Retina (tissue), 1 donor: ENCODE measurements around the gene BICD1.
"Not testable (repeated sequence)": the region's sequence is repeated elsewhere in the genome, so short reads cannot be mapped to it uniquely, and the experiment has no call there.

Experiments used
- DNase-seq: peaks from one replicate; pipeline ENCODE4 v3.0.0-alpha.2; 2016

The BICD1 gene

DNA sequence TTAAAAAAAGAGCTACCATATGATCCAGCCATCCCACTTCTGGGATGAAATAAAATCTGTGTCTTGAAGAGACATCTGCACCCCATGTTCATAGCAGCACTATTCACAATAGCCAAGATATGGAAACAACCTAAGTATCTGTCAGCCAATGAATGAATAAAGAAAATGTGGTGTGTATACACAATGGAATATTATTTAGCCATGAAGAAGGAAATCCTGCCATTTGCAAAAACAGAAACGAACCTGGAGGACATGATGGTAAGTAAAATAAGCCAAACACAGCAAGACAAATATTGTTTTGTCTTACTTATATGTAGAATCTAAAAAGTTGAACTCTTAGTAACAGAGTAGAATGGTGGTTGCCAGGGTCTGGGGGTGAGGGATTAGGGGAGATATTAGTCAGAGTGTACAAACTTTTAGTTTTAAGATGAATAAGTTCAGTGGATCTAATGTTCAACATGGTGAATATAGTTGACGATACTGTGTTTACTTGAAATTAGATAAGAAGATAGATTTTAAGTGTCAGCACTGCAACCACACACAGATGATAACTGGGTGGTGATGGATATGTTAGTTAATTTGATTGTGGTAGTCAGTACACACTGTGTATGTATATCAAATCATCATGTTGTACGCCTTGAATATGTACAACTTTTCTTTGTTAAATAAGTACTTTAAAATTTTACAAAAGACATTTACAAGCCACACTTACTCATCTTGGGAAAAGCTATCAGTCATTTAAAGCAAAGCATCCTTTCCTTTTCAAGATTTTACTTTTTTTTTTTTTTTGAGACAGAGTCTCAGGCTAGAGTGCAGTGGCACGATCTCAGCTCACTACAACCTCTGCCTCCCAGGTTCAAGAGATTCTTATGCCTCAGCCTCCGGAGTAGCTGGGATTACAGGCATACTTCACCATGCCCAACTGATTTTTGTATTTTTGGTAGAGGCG is 89.9 kb downstream of the BICD1 start:
- DNase-seq = no peak

DNA sequence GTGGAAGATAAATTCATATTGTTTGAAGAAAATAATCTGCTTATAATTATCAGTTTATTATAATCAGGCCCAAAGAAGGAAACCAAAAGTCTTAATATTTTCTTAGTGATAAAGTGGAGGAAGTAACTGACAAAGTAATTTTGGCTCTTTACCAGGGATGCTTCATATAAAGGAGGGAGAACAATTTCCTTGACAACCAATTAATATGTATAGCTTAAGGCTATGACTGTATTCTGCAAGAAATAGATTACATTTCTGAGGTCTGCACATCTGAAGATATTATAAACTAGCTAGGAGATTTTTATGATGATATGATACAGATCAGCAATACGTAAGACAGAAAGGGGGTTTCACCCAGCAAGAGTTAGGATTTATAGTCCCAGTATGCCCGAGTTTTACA is 90.8 kb downstream of the BICD1 start:
- DNase-seq = no peak

DNA sequence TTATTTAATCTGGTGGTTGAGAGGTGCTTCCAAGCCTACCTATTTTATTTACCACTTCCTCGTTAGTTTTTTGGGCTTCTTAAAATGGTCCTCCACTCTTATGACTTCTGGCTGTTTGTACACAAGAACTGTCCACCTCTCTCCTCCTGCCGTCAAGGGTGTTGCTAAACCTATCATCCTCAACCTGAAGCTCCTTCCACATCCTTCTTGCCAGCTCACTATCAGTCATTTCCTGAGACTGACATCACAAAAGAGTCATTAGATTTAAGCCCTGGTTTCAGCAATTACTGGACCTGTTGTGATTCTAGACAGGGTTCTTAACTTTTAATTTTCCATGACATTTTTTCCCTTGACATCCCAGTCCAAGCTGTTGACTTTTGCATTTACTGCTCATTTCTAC is 91.9 kb downstream of the BICD1 start:
- DNase-seq = no peak

DNA sequence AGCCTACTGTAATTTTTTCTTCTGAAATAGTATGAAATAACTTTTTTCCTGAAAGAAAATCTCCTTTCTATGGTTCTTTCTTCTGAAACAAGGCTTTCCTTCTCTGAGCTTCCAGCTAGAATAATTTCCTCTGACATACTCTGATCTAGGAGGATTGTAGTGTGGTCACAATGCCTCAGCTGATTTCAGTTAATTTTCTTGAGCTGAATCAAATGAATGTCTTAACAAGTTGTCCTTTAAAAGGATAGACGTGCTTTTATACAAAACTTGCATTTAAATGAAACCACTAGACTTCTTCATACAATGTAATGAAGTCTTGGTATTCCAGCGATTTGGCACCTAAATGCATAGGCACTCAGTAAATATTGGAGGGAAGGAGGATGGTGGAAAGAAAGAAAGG is 94.4 kb downstream of the BICD1 start:
- no peak for DNase-seq

DNA sequence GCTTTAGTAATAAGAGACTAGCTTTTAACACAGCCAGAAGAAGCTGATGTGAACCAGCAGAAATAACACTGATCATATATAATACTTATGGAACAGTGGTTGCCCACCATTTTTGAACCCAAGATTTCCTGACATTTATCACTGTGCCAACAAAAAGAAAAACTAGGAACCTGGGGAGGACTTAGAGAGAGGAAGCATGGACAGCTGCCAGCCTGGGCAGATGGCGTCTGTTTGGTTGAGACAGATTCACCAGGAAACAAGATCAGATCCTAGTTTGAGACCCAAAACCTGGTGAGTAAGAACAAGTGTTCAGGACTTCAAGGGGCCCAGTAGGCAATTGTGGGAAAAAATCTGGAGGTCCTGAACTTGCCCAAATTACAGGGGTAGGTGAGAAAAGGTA is 95.3 kb downstream of the BICD1 start:
- no peak for DNase-seq

DNA sequence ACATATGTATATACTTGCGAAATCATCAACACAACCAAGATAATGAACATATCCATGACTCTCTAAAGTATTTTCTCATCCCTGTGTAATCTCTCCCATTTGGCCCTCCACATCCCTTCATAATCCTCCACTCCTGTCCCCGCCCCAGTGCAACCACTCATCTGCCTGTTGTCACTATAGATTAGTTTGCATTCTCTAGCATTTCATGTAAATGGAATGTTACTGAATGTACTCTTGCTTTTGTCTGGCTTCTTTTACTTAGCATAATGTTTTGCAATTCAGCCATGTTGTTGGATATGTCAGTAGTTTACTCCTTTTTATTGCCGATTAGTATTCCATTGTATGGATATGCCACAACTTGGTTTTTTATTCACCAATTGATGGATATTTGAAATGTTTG is 99.1 kb downstream of the BICD1 start:
- DNase-seq = no peak

DNA sequence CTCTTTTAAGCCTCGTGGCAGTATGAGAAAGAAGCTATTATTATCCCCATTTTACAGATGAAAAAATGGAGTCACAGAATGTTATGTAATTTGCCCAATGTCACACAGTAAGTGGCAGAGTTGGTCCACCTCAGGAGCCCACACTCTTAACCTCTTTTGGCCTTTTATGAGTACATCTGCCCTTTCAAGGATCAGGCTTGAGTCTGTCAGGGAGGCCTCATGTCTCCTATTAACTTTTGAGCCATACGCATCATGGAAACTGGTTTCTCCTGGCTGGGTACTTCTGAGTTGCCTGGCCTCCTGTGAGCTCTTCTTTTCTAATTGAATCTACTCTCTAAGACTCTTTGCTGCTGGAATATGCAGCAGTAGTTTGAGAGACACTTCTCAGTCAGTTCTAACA is 101.7 kb downstream of the BICD1 start:
- DNase-seq = no peak

DNA sequence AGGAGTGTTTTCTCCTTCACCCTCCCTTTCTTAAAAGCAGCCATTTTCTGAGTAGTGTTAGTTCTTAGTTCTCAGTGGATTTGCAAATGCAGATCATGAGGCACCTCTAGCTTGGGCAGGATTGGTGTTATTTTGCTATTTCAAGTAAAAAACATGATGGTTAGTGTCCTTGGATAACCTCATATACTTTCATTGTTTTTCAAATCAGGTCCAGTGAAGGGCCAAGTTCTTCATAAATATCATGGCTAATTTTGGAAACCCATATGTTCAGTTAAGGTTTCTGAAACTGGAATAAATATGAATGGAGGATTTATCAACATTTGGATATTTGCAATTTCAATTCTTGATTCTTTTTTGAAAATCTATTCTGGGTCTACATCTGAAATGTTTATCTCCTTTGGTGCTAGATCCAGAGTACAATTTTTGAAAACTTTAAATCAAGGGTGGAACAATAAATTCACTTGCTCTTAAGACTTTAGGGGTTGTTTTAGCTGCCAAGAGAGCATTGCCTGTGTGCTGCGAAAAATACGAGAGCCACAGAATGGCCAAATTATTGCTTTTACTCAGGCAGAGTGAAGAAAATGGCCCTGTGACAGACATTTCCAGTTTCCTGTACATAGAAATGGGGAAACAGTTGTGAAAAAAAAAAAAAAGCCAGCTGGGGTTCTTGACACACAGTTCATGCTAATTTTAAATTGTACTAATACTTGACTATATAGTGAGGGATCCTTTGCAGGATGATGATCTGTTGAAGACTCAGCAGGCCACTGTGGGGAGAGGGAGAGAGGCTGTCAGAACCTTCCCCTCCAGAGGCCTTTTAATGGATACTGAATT is 104.6 kb downstream of the BICD1 start:
- DNase-seq = no peak

DNA sequence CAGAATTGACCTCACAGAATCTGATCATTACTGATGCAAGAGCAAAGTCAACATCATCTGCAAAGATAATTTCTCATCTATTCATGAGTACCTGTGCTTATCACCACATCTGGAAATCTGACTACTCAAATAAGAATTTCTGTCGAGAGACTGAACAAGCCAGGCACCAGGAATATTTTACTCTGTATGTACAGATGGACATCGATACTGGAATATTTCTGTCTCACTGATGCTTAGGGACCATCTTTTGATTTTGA is 105.2 kb downstream of the BICD1 start:
- no peak for DNase-seq

DNA sequence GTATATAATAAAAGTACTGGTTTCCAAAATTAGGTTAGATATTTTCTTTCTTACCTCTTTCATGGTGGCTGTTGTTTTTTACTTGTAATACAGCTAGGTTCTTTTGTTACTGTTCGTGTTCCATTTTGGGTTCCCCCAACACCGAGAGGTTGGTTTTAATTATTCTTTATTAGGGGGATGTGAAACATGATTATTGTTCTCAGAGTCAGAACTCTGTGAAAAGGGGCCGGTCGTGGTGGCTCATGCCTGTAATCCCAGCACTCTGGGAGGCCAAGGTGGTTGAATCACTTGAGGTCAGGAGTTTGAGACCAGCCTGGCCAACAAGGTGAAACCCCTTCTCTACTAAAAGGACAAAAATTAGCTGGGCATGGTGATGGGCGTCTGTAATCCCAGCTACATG is 108.1 kb downstream of the BICD1 start:
- no peak for DNase-seq

DNA sequence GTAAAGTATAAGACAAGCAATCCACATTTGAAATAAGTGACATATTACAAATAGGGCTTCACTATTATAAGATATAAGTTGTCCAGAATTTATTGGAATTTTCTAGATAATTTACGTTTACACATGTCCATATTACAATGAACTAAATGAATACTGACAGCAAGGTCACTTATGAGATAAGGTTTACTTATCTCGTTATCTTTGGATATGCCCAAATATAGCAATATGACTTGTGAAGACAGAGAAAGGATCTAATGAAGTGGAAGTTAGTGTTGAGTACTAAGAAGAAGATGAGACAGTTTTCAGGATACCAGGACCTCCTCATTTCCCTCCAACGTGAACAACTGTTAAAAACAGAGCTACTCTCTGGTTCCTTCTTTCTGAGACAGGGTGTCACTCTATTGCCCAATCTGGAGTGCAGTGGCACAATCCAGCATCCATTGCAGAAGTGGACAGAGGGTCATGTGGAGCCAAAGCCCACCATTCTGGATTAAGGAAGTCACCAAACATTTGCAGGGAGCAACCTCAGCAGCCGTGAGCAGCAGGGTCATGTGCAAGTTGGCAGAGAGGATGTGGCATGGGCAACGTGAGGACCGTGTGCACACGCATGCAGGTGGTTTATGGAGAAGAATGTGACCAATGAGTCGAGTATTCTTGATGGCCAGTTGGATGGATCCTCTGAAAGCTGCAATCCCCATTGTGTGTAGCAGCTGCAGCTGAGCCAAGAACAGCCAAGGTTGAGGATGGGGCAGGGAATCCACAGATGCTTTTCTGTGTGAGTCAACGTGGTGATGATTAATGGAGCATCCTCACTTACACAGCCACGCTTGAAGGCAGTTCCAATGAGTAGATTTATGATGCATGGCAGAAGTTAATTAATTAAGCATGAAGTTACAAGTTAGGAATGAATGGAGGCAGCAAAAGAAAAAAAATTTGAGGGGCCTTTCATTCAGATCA is 111.0 kb downstream of the BICD1 start:
- DNase-seq = no peak

DNA sequence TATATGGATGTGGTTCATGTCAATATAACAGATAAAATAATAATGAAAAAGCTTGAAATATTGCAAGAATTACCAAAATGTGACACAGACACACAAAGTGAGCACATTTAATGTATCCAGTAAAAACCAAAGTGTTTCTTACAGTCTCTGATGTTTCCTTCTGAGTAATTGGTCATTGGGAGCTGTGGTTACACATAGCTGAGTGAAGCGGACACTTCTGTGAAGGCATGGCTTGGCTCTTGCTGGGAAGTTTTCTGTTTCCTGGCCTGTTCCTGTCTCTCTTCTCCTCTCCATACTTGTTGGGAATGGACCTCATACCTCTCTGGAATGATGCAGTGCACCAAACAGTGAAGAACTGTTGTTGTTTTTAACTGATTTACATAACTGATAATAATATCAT is 117.3 kb downstream of the BICD1 start:
- no peak for DNase-seq

DNA sequence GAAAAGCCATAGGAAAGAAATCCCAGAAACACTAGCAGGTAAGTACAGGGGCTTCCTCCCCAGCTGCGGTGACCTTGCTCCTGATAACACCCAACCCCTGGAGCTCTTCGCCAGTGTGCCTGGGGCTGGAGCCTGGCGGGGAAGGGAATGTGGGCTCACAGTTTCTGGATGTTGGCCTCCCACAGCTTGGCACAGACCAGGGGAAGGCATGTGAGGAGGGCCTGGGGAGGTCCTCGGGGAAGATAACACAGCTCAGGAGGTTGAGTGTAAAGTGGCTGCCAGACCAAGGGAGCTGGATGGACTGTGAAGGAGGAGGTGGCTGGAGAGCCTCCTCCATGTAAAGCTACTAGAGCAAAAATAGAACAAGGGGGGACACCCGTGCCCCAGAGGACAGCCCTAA is 120.1 kb downstream of the BICD1 start:
- DNase-seq = no peak

DNA sequence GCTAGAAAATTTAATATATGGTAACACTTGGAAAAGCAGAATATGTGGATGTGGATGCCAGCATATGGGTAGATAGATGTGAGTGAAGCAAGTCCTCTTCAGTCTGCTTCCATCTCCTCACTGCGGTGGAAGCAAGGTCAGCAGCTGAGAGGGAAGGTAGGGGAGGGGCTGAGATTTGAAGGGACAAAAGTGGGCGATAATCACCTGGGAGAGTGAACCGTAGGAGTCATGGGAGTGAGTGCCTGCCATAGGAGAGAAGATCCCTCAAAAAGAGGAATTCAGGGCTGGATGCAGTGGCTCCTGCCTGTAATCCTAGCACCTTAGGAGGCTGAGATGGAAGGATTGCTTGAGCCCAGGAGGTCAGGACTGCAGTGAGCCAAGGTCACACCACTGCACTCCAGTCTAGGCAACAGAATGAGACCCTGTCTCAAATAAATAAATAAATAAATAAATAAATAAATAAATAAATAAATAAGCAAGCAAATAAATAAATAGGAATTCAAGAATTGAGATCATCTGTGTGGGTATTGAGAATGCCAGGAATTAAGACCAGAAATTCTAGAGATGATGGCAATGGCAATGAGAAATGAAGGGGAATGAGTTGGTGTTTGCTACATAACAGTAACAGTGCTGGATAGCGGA is 123.4 kb downstream of the BICD1 start:
- DNase-seq = no peak

DNA sequence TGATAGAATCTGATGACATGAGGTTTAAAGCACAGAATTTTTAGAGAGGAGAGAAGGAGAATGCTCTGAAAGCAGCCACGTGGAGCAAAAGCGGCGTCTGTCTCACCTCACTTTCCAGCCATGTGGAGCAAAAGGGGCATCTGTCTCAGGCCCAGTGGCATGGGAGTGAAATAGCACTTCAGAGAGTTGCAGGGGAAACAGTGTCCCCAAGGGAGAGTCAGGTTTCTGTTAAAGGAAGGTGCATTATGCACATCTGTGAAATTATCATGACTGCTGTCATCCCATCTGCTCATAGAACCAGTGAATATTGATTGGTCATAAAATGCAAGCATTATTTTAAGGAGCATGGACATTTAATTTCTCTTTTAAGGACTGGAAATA is 124.0 kb downstream of the BICD1 start:
- DNase-seq = no peak

DNA sequence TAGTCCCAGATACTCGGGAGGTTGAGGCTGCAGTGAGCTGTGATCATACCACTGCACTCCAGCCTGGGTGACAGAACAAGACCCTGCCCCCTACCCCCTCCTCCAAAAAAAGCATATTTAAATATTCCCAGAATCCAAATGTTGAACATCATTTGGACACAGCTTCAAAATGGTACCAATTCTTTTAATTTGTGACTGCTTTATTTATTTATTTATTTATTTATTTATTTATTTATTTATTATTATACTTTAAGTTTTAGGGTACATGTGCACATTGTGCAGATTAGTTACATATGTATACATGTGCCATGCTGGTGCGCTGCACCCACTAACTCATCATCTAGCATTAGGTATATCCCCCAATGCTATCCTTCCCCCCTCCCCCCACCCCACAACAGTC is 124.7 kb downstream of the BICD1 start:
- DNase-seq = not testable (repeated sequence)

DNA sequence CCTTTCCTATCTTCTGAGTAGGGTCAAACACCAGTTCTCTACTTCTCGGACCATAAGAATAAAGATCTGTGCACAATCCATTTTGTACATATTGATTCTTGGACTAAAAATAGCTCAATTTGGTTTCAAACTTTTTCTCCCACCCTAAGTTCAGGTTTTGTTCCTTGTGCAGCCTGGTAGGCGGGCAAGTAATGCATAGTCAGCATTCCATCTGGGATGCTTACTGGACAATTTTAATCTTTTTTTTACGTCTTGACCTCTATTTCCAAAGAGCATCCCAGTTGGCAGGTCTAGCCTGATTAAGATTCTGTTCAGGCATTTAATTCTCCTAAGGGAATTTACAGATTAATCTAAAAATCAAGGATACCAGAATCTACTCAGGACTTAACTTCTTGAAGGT is 126.9 kb downstream of the BICD1 start:
- no peak for DNase-seq

DNA sequence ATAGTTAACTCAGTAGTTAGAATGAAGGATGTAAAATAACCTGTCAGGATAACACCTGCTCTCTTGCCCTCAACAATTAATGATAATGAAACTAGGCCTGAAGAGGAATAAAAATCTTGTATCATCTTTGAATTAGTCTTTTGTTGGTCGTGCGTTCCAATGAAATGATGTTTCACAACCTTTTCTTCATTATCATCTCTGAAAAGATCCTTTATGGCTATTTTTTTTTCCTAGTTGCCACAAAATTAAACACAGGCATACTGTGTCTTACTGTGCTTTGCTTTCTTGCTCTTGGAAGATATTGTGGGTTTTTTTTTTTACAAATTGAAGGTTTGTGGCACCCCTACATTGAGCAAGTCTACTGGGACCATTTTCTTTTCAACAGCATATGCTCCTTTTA is 128.6 kb downstream of the BICD1 start:
- DNase-seq = no peak

DNA sequence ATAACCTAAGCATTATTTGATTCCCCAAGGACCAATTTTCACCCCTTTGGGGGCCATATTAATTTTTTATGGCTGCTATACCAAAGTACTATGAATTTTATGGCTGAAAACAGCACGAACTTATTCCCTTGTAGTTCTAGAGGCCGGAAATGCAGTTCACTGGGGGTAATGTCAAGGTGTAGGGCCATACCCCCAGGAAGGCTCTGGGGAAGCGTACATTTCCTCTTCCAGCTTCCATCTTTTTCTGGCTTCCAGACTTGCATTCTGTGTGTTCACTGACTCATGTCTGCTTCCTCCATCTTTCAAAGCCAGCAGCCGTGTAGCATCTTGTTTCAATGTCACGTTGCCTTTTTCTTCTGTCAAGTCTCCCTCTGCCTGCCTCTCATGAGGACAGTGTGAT is 133.5 kb downstream of the BICD1 start:
- no peak for DNase-seq

DNA sequence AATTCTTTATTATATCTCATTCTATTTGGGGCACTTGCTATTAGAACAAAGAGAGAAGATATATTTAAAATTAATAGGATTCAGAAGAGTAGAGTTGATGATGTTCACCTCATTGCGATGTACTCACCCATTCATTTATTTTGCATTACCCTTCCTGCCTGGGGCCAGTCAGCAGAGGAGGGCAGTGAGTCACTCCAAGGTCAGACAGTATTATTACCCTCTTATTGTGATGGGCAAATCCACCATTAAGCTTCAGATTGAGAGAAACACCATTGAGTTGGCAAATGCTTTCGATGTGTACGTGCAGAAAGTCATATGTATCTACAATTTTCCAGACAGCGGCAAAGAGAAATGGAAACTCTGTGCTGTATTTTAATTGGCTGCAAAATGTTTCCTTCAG is 134.2 kb downstream of the BICD1 start:
- DNase-seq = no peak

DNA sequence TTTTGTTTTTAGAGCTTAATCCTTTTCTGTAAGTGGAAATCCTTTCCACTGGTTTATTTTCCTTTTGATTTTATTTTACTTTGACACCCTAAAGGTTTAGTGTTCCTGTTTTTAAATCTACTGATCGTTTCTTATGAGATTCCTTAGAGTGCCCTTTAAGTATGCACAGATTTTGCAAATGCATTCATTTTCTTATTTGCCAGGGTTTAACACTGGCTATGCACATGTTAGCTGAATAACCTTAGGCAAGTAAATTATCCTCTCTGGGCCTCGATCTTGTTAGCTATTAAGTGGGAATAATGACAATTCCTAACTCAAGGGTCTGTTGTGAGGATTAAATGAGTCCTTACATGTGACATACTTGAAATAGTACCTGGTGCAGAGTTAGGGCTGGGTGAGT is 136.0 kb downstream of the BICD1 start:
- no peak for DNase-seq

DNA sequence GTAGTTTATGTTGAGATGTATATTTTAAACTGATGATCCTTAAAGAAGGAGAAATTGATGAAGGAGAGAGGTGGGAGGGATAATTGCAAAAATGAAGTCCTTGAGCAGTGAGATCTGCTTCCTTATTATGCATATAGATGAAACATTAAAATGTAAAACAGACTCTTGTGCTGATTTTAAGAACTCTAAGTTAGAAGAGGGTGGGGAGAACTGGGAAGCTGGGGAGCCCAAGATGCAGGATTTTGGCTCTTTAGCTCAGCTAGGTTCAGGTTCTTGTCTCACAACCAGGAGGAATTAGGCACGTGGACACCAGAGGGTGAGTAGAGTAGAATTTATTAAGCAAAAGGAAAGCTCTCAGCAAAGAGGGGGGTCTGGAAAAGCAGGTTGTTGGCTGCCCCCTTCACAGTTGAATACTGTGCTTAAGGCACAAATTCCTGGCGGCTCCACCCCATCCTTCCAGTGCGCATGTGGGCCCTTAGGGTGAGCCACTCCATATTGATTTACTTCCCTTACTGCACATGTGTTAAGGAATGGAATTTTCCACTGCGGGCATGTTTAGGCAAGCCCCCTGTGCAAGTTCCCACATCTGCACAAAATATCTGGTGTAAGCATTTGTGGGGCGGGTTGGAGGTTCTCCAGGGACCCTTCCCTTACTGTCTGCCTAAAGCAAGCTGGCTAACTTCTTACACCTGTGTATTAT is 141.9 kb downstream of the BICD1 start:
- DNase-seq = no peak
